Hepatocyte (in vitro differentiated cells): ENCODE data around the gene PTPRN2. TPM values are rescaled to one million over a fixed set of nuclear protein-coding genes. Genes with fewer than 3 reads are reported as not detected.
"Not testable (repeated sequence)": the region's sequence is repeated elsewhere in the genome, so short reads cannot be mapped to it uniquely, and the experiment has no call there.

Experiments
- DNase-seq: peaks from one replicate; pipeline ENCODE4 v3.0.0-alpha.2; 2016; ENCODE audit warnings: low spot score
- H2AFZ ChIP-seq: fragments of 200-600 bp; sonication (generic); 2 replicates; pipeline ENCODE4 v1.6.0; 2016; ENCODE audit warnings: antibody characterized with exemption, mild to moderate bottlenecking
- H3K27ac ChIP-seq: fragments of 200-600 bp; sonication (generic); 2 replicates; pipeline ENCODE4 v1.5.1; 2016; ENCODE audit warnings: mild to moderate bottlenecking
- H3K27me3 ChIP-seq: fragments of 200-600 bp; sonication (generic); 2 replicates; pipeline ENCODE4 v1.6.1; 2016
- H3K36me3 ChIP-seq: fragments of 200-600 bp; sonication (generic); replicated peaks from 2 replicates; pipeline ENCODE4 v1.5.1; 2016; ENCODE audit warnings: low read depth; ENCODE audit not compliant: insufficient read depth
- H3K4me1 ChIP-seq: fragments of 200-600 bp; sonication (generic); 2 replicates; pipeline ENCODE4 v1.5.1; 2016; ENCODE audit warnings: mild to moderate bottlenecking, moderate library complexity; ENCODE audit not compliant: insufficient read depth
- H3K4me2 ChIP-seq: fragments of 200-600 bp; sonication (generic); 2 replicates; pipeline ENCODE4 v1.6.0; 2016
- H3K4me3 ChIP-seq: fragments of 200-600 bp; sonication (generic); 2 replicates; pipeline ENCODE4 v1.5.1; 2016; ENCODE audit warnings: mild to moderate bottlenecking
- H3K79me2 ChIP-seq: fragments of 200-600 bp; sonication (generic); 2 replicates; pipeline ENCODE4 v1.6.0; 2017; ENCODE audit warnings: mild to moderate bottlenecking
- H3K9me2 ChIP-seq: fragments of 200-600 bp; sonication (generic); replicated peaks from 2 replicates; pipeline ENCODE4 v1.6.0; 2017; ENCODE audit warnings: mild to moderate bottlenecking; ENCODE audit not compliant: insufficient read depth
- H3K9me3 ChIP-seq: fragments of 200-600 bp; sonication (generic); 2 replicates; pipeline ENCODE4 v1.5.1; 2016; ENCODE audit warnings: low read depth, mild to moderate bottlenecking
- H4K20me1 ChIP-seq: fragments of 200-600 bp; sonication (generic); 2 replicates; pipeline ENCODE4 v1.6.0; 2016; ENCODE audit warnings: mild to moderate bottlenecking; ENCODE audit not compliant: insufficient read depth, poor library complexity, severe bottlenecking
- CTCF ChIP-seq: fragments of 200-600 bp; sonication (generic); IDR thresholded peaks from 2 replicates; pipeline ENCODE4 v1.5.1; 2016; ENCODE audit warnings: antibody characterized with exemption, mild to moderate bottlenecking; ENCODE audit not compliant: poor library complexity
- EZH2 ChIP-seq: fragments of 200-600 bp; sonication (generic); IDR thresholded peaks from 2 replicates; pipeline ENCODE4 v1.6.1; 2016; ENCODE audit warnings: antibody characterized with exemption, mild to moderate bottlenecking, borderline replicate concordance
- EZH2phosphoT487 ChIP-seq: fragments of 200-600 bp; sonication (generic); IDR thresholded peaks from one replicate; pipeline ENCODE4 v1.6.1; 2018; ENCODE audit warnings: antibody characterized with exemption, mild to moderate bottlenecking, low read depth, moderate library complexity; ENCODE audit not compliant: unreplicated experiment, severe bottlenecking
- WGBS: methylation state at CpG from one replicate; pipeline ENCODE4 v1.1.6; 2016; ENCODE audit warnings: low lambda C conversion rate; ENCODE audit errors: missing lambda C conversion rate; 5-methylcytosine and 5-hydroxymethylcytosine counted together
- polyA plus RNA-seq: library from polyadenylated mRNA; unstranded; fragments of >200 nt; fragmentation: Nextera tagmentation; extraction: Ambion mirVana; gene quantifications from 2 replicates; pipeline ENCODE4 v1.2.1, GENCODE V29; 2016
- total RNA-seq: library from RNA; depleted of rRNA; stranded (reverse); fragments of >200 nt; gene quantifications from 2 replicates; pipeline ENCODE4 v1.2.3, GENCODE V29; 2014

PTPRN2 gene
- total and polyA plus RNA-seq, 2 experiments from 2014 or later = 2.1 to 3.3 TPM

- Histone ChIP-seq H3K4me2 (no peak overlapping the region), H3K27ac (no peak overlapping the region), H3K4me3 (no peak overlapping the region), H2AFZ (no peak overlapping the region), H3K36me3 (no peaks in the 10 kb centered on the region), H3K27me3 (no peaks in the 10 kb centered on the region), H4K20me1 (no peaks in the 10 kb centered on the region), H3K4me1 (no peaks in the 10 kb centered on the region), H3K9me3 (no peaks in the 10 kb centered on the region), H3K9me2 (no peaks in the 10 kb centered on the region), H3K79me2 (no peaks in the 10 kb centered on the region)
- DNase-seq = no peak
- 78% methylated on average over 9 of the region's 9 CpGs for WGBS
- no peak for TF ChIP-seq EZH2
- TF ChIP-seq CTCF = no peak
- no peak for TF ChIP-seq EZH2phosphoT487
Observed at GRCh38 chr7:157980774-157981173, 606.8 kb downstream of the PTPRN2 start.

GRCh38 chr7:157980341-157980731 is 607.3 kb downstream of the PTPRN2 start:
- DNase-seq, H3K4me2 ChIP-seq, H4K20me1 ChIP-seq, H3K79me2 ChIP-seq, H3K27me3 ChIP-seq, H2AFZ ChIP-seq, H3K9me3 ChIP-seq, H3K4me1 ChIP-seq, H3K4me3 ChIP-seq, H3K36me3 ChIP-seq, H3K9me2 ChIP-seq, H3K27ac ChIP-seq: not testable (repeated sequence)
- WGBS = 82% methylated on average over 9 of the region's 9 CpGs

- H3K4me1 ChIP-seq = no peaks in the 10 kb centered on the region
- no peak overlapping the region for H3K4me2 ChIP-seq
- H3K4me3 ChIP-seq = no peak overlapping the region
- no peak overlapping the region for H2AFZ ChIP-seq
- no peaks in the 10 kb centered on the region for H3K27me3 ChIP-seq
- H3K79me2 ChIP-seq = no peaks in the 10 kb centered on the region
- H3K27ac ChIP-seq = no peak overlapping the region
- DNase-seq = no peak
- H3K9me2 ChIP-seq = no peaks in the 10 kb centered on the region
- H3K9me3 ChIP-seq = no peaks in the 10 kb centered on the region
- H4K20me1 ChIP-seq = no peaks in the 10 kb centered on the region
- 68% methylated on average over 13 of the region's 14 CpGs for WGBS
- H3K36me3 ChIP-seq = no peaks in the 10 kb centered on the region
- TF ChIP-seq EZH2 (no peak), CTCF (peak; percentile 16)
Observed at GRCh38 chr7:157979636-157980340, 607.8 kb downstream of the PTPRN2 start.

GRCh38 chr7:157978766-157979165 is 608.9 kb downstream of the PTPRN2 start:
- no peak overlapping the region for H3K27ac ChIP-seq
- H3K27me3 ChIP-seq = no peaks in the 10 kb centered on the region
- H3K9me3 ChIP-seq = no peaks in the 10 kb centered on the region
- H3K36me3 ChIP-seq = no peaks in the 10 kb centered on the region
- H3K79me2 ChIP-seq = no peaks in the 10 kb centered on the region
- H4K20me1 ChIP-seq = no peaks in the 10 kb centered on the region
- no peak overlapping the region for H3K4me3 ChIP-seq
- H3K4me1 ChIP-seq = no peaks in the 10 kb centered on the region
- no peaks in the 10 kb centered on the region for H3K9me2 ChIP-seq
- 93% methylated on average over 12 of the region's 12 CpGs for WGBS
- no peak for TF ChIP-seq EZH2phosphoT487
- TF ChIP-seq EZH2 = no peak
- no peak for TF ChIP-seq CTCF
- no peak for DNase-seq
- no peak overlapping the region for H2AFZ ChIP-seq
- H3K4me2 ChIP-seq = no peak overlapping the region
